ENCODE measurements around the gene ZNF382. TPM values are rescaled to one million over a fixed set of nuclear protein-coding genes. Genes with fewer than 3 reads are reported as not detected.

ZNF382 gene
- total RNA-seq, result 0.19 and 0.78 TPM in 2 replicates

DNA sequence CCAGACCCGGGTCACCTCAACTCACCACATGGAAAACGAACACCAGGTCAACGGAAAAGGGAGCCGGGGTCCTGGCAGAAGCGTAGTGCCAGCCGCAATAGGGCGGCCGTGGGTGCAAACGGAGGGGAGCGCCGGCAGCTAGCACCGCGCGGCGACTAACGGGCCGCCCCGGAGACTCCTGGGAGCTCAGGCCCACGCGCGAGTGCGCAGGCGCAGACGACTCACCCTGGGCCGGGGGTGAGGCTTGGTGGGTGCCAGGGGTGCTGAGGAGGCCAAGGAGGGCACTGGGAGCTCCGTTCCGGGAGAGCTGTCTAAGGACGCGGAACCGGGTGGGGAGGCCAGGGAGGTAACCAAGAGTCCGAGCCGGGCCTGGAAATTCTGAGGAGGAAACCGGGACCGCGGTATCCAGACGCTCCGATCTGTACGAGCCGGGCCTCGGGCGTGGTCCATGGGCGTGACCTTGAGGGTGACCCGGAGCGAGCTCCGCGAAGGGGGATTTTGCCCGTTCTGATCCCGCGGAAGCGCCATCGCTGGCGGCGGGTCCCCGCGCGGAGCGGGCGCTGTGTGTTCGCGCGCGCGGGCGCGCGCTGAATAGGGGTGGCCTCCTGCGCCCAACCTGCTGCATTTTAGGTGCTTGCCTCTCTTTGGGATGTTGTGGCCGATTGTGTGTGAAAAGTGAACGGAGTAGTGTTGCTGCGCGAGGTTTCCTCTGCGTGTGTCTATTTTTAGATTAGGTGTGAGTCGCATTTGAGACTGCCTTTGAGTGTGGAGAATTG, at the start of gene ZNF382:
TSS of gene ZNF382 (plus strand) at position 213 of the 776 bp plus-strand sequence. CDS start 4,602 bp downstream, outside the sequence.

DNA sequence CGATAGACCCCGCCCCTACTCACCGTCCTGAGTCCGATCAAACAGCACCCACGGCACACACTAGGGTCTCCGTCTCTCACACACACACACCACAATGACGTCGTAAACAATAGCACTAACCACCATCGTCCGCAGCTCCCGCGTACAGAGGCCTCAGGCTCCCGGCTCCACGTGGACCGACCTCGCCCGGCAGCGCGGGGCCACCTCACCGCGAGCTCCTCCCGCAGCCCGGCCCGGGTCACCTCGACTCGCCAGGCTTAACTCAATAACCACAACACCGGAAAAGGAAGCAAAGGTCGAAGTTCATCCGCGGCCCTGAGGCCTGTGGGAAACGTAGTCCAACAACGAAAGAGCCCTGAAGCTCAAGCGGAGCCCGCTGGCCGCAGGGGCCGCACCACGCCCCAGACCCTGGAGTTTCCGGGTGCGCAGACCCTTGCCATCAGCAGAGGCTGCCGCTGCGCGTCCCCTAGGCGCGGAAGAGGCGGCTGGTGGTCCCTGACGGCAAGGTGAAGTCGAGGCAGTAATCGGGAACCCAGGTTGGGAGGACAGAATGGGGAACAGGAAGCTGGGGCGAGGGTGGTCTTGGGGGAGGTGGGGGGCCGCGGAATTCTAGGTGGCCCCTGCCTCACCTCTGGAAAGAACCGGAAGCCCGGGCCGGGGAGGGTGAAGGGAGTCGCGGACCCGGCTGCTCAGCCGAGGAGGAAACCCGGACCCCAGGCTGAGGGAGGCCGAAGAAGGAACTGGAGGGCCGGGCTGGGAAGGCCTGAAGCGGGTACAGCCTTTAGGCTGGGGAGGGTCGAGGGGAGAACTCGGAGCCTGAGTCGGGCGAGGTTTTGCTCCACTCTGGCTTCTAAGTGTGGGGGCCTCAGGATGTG, 31.9 kb upstream of the ZNF382 start, which contains the start of gene ZNF529:
TSS of gene ZNF529 (minus strand) at position 273 of the 875 bp plus-strand sequence. CDS start 946 bp downstream, outside the sequence.

Other genes with a start within 250 kb of the ZNF382 start
- 0.70 and 1.6 TPM in 2 replicates for gene ZFP14, start 226.1 kb upstream of the ZNF382 start, total RNA-seq
- gene ZFP82, start 186.7 kb upstream of the ZNF382 start, total RNA-seq, result 1.5 and 3.2 TPM in 2 replicates
- 2.2 TPM in 2 replicates for gene ZNF566, start 115.8 kb upstream of the ZNF382 start, total RNA-seq
- 5.4 and 16.4 TPM in 2 replicates for gene ZNF260, start 77.0 kb upstream of the ZNF382 start, total RNA-seq
- gene ZNF529, start 32.0 kb upstream of the ZNF382 start, total RNA-seq, result 2.4 and 2.8 TPM in 2 replicates
- gene ZNF461, start 61.5 kb downstream of the ZNF382 start, total RNA-seq, result 2.1 and 14.9 TPM in 2 replicates
- 1.8 and 4.1 TPM in 2 replicates for gene ZNF567, start 82.3 kb downstream of the ZNF382 start, total RNA-seq
- gene ZNF850, start 167.5 kb downstream of the ZNF382 start, total RNA-seq, result 0.78 and 3.9 TPM in 2 replicates
- gene ZNF790, start 233.1 kb downstream of the ZNF382 start, total RNA-seq, result 1.9 and 6.2 TPM in 2 replicates
- 1.2 and 2.2 TPM in 2 replicates for gene ZNF345, start 245.6 kb downstream of the ZNF382 start, total RNA-seq